T-helper 17 cell (primary cell): ENCODE measurements around the gene KRTAP10-1. TPM values are rescaled to one million over a fixed set of nuclear protein-coding genes. Genes with fewer than 3 reads are reported as not detected.

ENCODE experiments used
- ATAC-seq: fragments of 150-1000 bp; cut with Tn5 transposase; 2 replicates; pipeline ENCODE4 v1.10.0; 2021; ENCODE audit warnings: mild to moderate bottlenecking, moderate library complexity
- DNase-seq, 3 donors: peaks; one replicate each; pipeline versions ENCODE4 v3.0.0 to v3.0.0-alpha.2; 2020 to 2021
- H3K9me3 ChIP-seq: one replicate; pipeline ENCODE4 v1.7.0; 2013; ENCODE audit warnings: low read length, mild to moderate bottlenecking; ENCODE audit not compliant: control insufficient read depth, poor library complexity, severe bottlenecking
- H3K27ac Mint-ChIP-seq: one replicate; pipeline ENCODE4 v1.8.0; 2022; ENCODE audit warnings: mild to moderate bottlenecking, moderate library complexity, mixed read lengths
- H3K27me3 Mint-ChIP-seq: one replicate; pipeline ENCODE4 v1.8.0; 2022; ENCODE audit warnings: mixed read lengths
- H3K36me3 Mint-ChIP-seq: one replicate; pipeline ENCODE4 v1.8.0; 2022; ENCODE audit warnings: low read depth, mixed read lengths
- H3K4me1 Mint-ChIP-seq: one replicate; pipeline ENCODE4 v1.8.0; 2022; ENCODE audit warnings: mild to moderate bottlenecking, mixed read lengths
- H3K4me3 Mint-ChIP-seq: one replicate; pipeline ENCODE4 v1.8.0; 2022; ENCODE audit warnings: mild to moderate bottlenecking, moderate library complexity, mixed read lengths
- total RNA-seq, 4 donors: library from RNA in 2 of 4; stranded (reverse) in 2 of 4; gene quantifications; one replicate each; pipeline ENCODE4 v1.2.3 and lab custom pipeline; 2022 to 2026

KRTAP10-1 gene
- total RNA-seq, 2 donors from 2014 or later: not detected

- ATAC-seq (no peak), DNase-seq (no peak)
- Mint-ChIP-seq H3K4me1 (peaks cover 11% of the 10 kb centered on the region), H3K27ac (no peak overlapping the region), H3K27me3 (no peaks in the 10 kb centered on the region), H3K36me3 (peaks cover 5% of the 10 kb centered on the region), H3K4me3 (no peak overlapping the region)
- peaks cover 6% of the 10 kb centered on the region for H3K9me3 ChIP-seq
Measured at GRCh38 chr21:44549525-44550211, 9.7 kb upstream of the KRTAP10-1 start.

GRCh38 chr21:44548922-44549321 is 8.9 kb upstream of the KRTAP10-1 start:
- H3K9me3 ChIP-seq: peaks cover 6% of the 10 kb centered on the region
- Mint-ChIP-seq H3K4me1 (peaks cover 11% of the 10 kb centered on the region), H3K4me3 (peak overlapping the region; percentile 4), H3K27me3 (no peaks in the 10 kb centered on the region), H3K27ac (no peak overlapping the region), H3K36me3 (peaks cover 5% of the 10 kb centered on the region)
- DNase-seq (no peak), ATAC-seq (no peak)

GRCh38 chr21:44548381-44548780 is 8.4 kb upstream of the KRTAP10-1 start:
- H3K27me3 Mint-ChIP-seq: no peaks in the 10 kb centered on the region
- H3K36me3 Mint-ChIP-seq: peaks cover 5% of the 10 kb centered on the region
- no peak overlapping the region for H3K4me3 Mint-ChIP-seq
- DNase-seq: no peak
- no peak for ATAC-seq
- H3K9me3 ChIP-seq: peaks cover 6% of the 10 kb centered on the region
- no peak overlapping the region for H3K27ac Mint-ChIP-seq
- peaks cover 11% of the 10 kb centered on the region for H3K4me1 Mint-ChIP-seq

GRCh38 chr21:44547656-44548331 is 7.8 kb upstream of the KRTAP10-1 start:
- Mint-ChIP-seq H3K27ac (peak overlapping the region; percentile 6), H3K27me3 (no peaks in the 10 kb centered on the region), H3K4me3 (peak overlapping the region; percentile 79), H3K4me1 (peaks cover 11% of the 10 kb centered on the region), H3K36me3 (peaks cover 5% of the 10 kb centered on the region)
- ATAC-seq (peak; percentile 76), DNase-seq (no peak)
- H3K9me3 ChIP-seq: peaks cover 6% of the 10 kb centered on the region

GRCh38 chr21:44544566-44544965 is 4.6 kb upstream of the KRTAP10-1 start:
- H3K4me1 Mint-ChIP-seq: peaks cover 11% of the 10 kb centered on the region

GRCh38 chr21:44542716-44543115 is 2.7 kb upstream of the KRTAP10-1 start:
- no peak for DNase-seq
- Mint-ChIP-seq H3K4me1 (peaks cover 4% of the 10 kb centered on the region), H3K36me3 (peaks cover 2% of the 10 kb centered on the region), H3K27me3 (no peaks in the 10 kb centered on the region), H3K27ac (no peak overlapping the region), H3K4me3 (no peak overlapping the region)
- ATAC-seq: no peak
- peaks cover 6% of the 10 kb centered on the region for H3K9me3 ChIP-seq

More at GRCh38 chr21:44544566-44544965, 4.6 kb upstream of the KRTAP10-1 start:
- Mint-ChIP-seq H3K27ac (no peak overlapping the region), H3K36me3 (peaks cover 4% of the 10 kb centered on the region), H3K4me3 (no peak overlapping the region), H3K27me3 (no peaks in the 10 kb centered on the region)
- ATAC-seq (no peak), DNase-seq (no peak)
- peaks cover 6% of the 10 kb centered on the region for H3K9me3 ChIP-seq

- H3K4me1 Mint-ChIP-seq: no peaks in the 10 kb centered on the region
- no peak for DNase-seq
- H3K9me3 ChIP-seq: no peaks in the 10 kb centered on the region
- no peaks in the 10 kb centered on the region for H3K27me3 Mint-ChIP-seq
- no peaks in the 10 kb centered on the region for H3K36me3 Mint-ChIP-seq
- H3K27ac Mint-ChIP-seq: no peak overlapping the region
- H3K4me3 Mint-ChIP-seq: no peak overlapping the region
- no peak for ATAC-seq
Measured at GRCh38 chr21:44540741-44541288, 820 bp upstream of the KRTAP10-1 start.

- Mint-ChIP-seq H3K4me1 (no peaks in the 10 kb centered on the region), H3K36me3 (no peaks in the 10 kb centered on the region), H3K4me3 (no peak overlapping the region), H3K27ac (no peak overlapping the region), H3K27me3 (no peaks in the 10 kb centered on the region)
- ATAC-seq: no peak
- no peaks in the 10 kb centered on the region for H3K9me3 ChIP-seq
- no peak for DNase-seq
Measured at GRCh38 chr21:44539046-44539445, 949 bp downstream of the KRTAP10-1 start.

GRCh38 chr21:44537930-44538911 is 1.8 kb downstream of the KRTAP10-1 start:
- H3K9me3 ChIP-seq: no peaks in the 10 kb centered on the region
- ATAC-seq (no peak), DNase-seq (no peak)
- no peaks in the 10 kb centered on the region for H3K27me3 Mint-ChIP-seq
- no peaks in the 10 kb centered on the region for H3K36me3 Mint-ChIP-seq
- no peak overlapping the region for H3K4me3 Mint-ChIP-seq
- no peaks in the 10 kb centered on the region for H3K4me1 Mint-ChIP-seq
- H3K27ac Mint-ChIP-seq: no peak overlapping the region

GRCh38 chr21:44535963-44536362 is 4.0 kb downstream of the KRTAP10-1 start:
- H3K4me3 Mint-ChIP-seq: no peak overlapping the region
- ATAC-seq (no peak), DNase-seq (no peak)
- H3K27me3 Mint-ChIP-seq: peaks cover 8% of the 10 kb centered on the region
- no peaks in the 10 kb centered on the region for H3K9me3 ChIP-seq
- no peaks in the 10 kb centered on the region for H3K4me1 Mint-ChIP-seq
- no peak overlapping the region for H3K27ac Mint-ChIP-seq
- H3K36me3 Mint-ChIP-seq: no peaks in the 10 kb centered on the region

GRCh38 chr21:44534688-44535087 is 5.3 kb downstream of the KRTAP10-1 start:
- peaks cover 8% of the 10 kb centered on the region for H3K27me3 Mint-ChIP-seq
- no peak for DNase-seq
- H3K9me3 ChIP-seq: no peaks in the 10 kb centered on the region
- no peak overlapping the region for H3K4me3 Mint-ChIP-seq
- H3K4me1 Mint-ChIP-seq: peaks cover 5% of the 10 kb centered on the region
- H3K36me3 Mint-ChIP-seq: peaks cover 3% of the 10 kb centered on the region
- H3K27ac Mint-ChIP-seq: no peak overlapping the region
- no peak for ATAC-seq

- H3K36me3 Mint-ChIP-seq: peaks cover 3% of the 10 kb centered on the region
- ATAC-seq (peak; percentile 18), DNase-seq (no peak)
- peaks cover 8% of the 10 kb centered on the region for H3K27me3 Mint-ChIP-seq
- no peak overlapping the region for H3K4me3 Mint-ChIP-seq
- H3K4me1 Mint-ChIP-seq: peaks cover 7% of the 10 kb centered on the region
- no peaks in the 10 kb centered on the region for H3K9me3 ChIP-seq
- H3K27ac Mint-ChIP-seq: no peak overlapping the region
Measured at GRCh38 chr21:44533891-44534627, 5.9 kb downstream of the KRTAP10-1 start.
